GDM1 (cell line): ENCODE results near the gene ALDH3A2.
A peak's percentile ranks its signal among the peaks of the same experiment; 100 is the strongest.

ENCODE experiments used
- DNase-seq: peaks from one replicate; lab custom pipeline; 2025; lab: John Stamatoyannopoulos, UW

Gene ALDH3A2

GRCh38 chr17:19648475-19649273, at the start of gene ALDH3A2:
TSS of gene ALDH3A2 (plus strand) at chr17:19648751. CDS start at chr17:19648972, 221 bp downstream.
- DNase-seq: peak; percentile 89

GRCh38 chr17:19610311-19610710, 38.2 kb upstream of the ALDH3A2 start:
- DNase-seq: no peak

GRCh38 chr17:19610879-19611278, 37.7 kb upstream of the ALDH3A2 start:
- no peak for DNase-seq

DNA sequence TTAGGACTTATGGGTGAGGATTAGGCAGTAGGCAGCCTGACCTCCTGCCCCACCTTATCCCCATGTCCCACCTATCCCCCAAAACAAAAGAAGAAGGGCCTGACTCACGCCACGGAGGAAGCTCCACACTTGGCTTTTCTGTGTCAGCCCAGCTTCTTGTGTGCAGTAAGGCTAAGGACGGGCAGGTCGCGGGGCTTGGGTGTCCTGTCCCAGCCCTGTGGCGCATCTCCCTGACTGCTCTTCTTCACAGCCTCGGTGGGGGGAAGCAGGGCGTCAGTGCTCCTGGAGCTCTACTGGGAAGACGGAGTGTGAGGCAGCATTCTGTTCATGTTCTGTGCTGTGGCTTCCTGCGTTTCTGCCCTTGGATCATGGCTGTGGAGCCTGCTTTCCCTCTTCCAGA, 34.6 kb upstream of the ALDH3A2 start:
- no peak for DNase-seq

GRCh38 chr17:19614900-19615299, 33.7 kb upstream of the ALDH3A2 start:
- no peak for DNase-seq

DNA sequence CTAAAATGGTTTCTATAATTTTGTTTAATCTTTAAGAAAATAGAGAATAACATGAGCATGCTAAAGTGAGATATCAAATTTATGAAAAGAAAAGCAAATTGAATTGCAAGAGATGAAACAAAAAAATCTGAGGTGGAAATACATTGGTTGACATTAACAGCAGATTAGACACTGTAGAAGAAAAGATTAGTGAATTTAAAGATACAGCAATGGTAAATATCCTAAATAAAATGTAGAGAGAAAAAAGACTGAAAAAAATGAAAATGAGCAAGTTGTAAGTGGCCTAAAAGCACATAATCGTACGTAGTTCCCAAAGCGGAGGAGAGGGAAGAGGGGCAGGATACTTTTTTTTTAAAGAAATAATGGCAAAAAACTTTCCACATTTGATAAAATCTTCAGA, 30.5 kb upstream of the ALDH3A2 start:
- DNase-seq: no peak

GRCh38 chr17:19619705-19620325, 28.7 kb upstream of the ALDH3A2 start:
- DNase-seq: no peak

DNA sequence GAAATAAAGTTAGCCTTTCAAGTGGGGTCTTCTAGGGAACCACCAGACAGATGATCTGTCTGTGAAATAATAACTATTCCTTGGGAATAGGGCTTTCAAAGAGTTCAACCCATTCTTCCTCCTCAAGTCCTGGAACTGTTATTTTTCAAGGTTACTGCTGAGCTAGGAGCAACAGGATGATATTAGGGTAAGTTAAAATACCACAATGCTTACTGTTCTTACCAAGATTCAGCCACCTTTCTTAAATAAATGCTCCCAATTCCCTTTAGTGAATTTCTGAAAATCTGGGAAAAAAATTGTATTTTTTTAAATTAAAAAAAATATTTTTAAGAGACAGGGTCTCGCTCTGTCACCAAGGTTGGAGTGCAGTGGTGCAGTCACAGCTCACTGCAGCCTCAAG, 26.9 kb upstream of the ALDH3A2 start:
- no peak for DNase-seq

GRCh38 chr17:19626079-19626478, 22.5 kb upstream of the ALDH3A2 start:
- no peak for DNase-seq

DNA sequence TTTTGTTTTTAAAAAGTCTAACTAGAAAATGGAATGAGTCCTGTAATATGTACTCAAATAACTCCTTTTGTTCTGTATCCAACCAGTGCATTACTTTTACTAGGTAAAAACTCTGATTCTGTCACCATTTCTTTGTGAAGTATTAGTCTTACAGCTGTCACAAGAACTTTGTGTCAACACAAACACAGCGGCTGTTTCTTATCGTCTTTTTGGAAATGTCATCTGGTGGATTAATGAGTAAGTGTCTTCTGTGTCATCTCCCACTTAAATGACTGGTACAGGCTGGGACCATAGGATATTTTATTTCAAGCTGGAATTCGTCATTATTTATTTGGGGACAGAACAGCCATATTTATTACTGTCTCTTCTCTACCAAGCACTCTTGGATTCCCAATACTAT, 19.1 kb upstream of the ALDH3A2 start:
- DNase-seq: no peak

DNA sequence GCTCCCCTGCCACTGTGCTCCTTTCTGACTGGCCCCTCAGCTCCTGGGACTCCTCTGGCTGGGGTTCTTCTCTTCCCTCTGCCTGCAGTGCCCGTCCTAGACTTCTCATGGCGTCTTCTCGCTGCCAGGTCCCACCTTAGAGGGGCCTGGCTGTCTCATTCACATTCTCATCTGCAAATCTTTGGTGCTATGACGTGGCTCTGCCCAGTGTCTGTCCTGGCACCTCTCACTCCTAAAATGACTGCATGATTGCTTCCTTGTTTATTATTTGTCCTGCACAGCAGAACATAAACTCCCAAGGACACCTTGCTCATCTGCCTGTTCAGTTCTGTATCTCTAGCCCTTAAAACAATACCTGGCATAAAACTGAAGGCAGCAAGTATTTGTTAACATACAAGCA, 18.5 kb upstream of the ALDH3A2 start:
- DNase-seq: no peak

- no peak for DNase-seq
These were observed 17.9 kb upstream of the ALDH3A2 start for GRCh38 chr17:19630661-19631060.

- no peak for DNase-seq
These were observed 16.6 kb upstream of the ALDH3A2 start for GRCh38 chr17:19631905-19632304.

DNA sequence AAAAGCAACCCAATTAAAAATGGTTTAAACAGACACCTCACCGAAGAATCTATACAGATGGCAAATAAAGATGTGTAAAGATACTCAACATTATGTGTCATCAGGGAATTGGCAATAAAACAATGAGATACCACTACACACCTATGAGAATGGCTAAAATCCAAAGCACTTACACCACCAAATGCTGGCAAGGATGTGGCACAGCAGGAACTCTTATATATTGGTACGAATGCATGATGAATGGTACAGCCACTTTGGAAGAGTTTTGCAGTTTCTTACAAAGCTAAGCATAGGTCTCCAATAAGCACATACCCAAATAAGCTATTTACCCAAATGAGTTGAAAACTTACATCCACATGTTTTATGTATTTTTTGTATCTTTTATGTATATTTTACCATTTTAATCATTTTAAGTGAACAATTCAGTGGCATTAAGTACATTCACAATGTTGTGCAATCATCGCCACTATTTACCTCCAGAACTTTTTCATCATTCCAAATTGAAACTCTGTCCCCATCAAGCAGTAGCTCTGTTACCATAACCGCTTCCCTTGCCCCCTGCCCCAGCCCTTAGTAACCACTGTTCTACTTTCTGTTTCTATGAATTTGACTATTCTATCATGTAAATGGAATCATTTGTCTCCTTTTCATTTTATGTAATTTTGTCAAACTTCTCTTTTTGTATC, 6.7 kb upstream of the ALDH3A2 start:
- no peak for DNase-seq

DNA sequence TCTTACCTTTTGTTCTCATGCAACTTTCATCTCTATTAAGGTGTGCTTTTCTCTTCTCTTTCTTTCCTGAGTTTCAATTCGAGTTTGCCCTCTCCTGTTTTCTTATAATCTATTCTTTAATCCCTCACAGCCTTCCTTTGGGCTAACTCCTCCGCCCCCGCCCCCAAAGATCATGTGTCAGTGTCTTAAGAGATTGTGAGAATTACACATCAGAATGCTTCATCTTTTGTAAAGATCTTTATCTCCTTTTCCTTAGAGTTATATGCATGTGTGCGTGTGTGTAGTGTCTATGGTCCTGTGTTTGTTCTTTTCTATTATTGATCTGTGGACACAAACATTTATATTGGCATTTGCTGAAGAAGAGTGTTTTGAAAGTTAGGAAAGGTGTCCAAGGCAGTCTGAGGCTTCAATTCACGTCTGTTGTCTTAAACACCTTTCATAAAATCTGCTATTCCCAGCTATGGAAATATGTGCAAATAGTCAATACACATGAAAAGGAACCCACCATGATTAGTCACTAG, 6.1 kb upstream of the ALDH3A2 start:
- DNase-seq: no peak

GRCh38 chr17:19644493-19645210, 3.9 kb upstream of the ALDH3A2 start:
- DNase-seq: no peak

GRCh38 chr17:19645734-19646201, 2.8 kb upstream of the ALDH3A2 start:
- peak; percentile 53 for DNase-seq

DNA sequence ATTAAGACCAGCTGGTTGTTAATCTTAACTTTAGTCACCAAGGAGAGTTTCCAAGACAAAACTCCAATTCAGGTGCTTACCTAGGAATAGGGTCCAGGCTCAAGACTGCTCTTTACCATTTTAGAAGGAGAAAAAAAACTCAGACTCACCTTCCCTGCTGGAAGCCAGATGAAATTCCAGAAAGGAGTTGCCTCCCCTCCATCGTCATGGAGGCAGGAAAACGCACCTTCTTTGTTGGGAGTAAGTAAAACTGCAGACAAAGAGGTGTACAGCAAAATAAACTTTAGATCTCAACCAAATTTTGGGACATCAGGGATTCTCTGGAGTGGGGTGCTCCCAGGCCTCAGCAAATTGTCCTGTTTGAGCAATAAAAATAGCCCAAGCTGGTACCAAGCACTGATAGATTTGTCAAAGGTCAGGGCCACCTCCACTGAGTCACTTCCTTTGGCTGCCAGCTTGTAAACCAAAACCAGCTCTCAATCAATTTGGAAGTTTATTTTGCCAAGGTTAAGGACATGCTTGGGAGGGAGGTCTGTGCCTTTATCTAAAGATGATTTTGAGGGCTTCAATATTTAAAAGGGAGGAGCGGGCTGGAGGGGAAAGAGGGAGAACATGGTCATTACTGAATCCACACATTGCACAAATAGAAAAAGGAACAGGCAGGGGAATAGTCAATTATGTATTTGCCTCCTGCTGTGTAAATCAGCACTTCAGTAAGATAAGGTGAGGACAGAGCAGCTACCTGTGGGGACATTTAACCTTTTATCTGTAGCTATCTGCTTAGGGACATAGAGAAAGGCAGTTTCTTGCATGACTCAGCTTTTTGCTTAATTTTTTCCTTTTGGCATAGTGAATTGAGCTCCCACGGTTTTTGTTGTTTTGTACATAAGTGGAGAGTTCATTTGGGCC, 1.5 kb upstream of the ALDH3A2 start:
- no peak for DNase-seq

GRCh38 chr17:19647697-19648474, 665 bp upstream of the ALDH3A2 start:
- peak; percentile 27 for DNase-seq

- no peak for DNase-seq
These were observed 657 bp downstream of the ALDH3A2 start for GRCh38 chr17:19649274-19649541.
